NB4 (cell line): ENCODE data around the gene OR2J2.
"Not testable (repeated sequence)": the region's sequence is repeated elsewhere in the genome, so short reads cannot be mapped to it uniquely, and the experiment has no call there.

Source experiments
- DNase-seq: peaks from one replicate; pipeline ENCODE4 v3.0.0; 2010; ENCODE audit warnings: low read depth
- H3K4me3 ChIP-seq: one replicate; pipeline ENCODE4 v1.5.1; 2011; ENCODE audit warnings: mild to moderate bottlenecking, low read depth, low read length, moderate library complexity
- MYC ChIP-seq: IDR thresholded peaks from 2 replicates; pipeline ENCODE4 v1.6.1; 2011; ENCODE audit warnings: low read depth, low read length
- POLR2A ChIP-seq: IDR thresholded peaks from 2 replicates; pipeline ENCODE4 v1.6.1; 2011; ENCODE audit warnings: mild to moderate bottlenecking; ENCODE audit not compliant: insufficient read length; ENCODE audit errors: extremely low read depth
- TF ChIP-seq, protein P1 (sequence below): IDR thresholded peaks from one replicate; pipeline ENCODE4 v1.5.1; 2012; ENCODE audit warnings: low read depth, low read length
- TF ChIP-seq, protein P2 (sequence below): IDR thresholded peaks from 2 replicates; pipeline ENCODE4 v1.6.1; 2011; ENCODE audit warnings: low read depth, low read length

Gene OR2J2

DNA sequence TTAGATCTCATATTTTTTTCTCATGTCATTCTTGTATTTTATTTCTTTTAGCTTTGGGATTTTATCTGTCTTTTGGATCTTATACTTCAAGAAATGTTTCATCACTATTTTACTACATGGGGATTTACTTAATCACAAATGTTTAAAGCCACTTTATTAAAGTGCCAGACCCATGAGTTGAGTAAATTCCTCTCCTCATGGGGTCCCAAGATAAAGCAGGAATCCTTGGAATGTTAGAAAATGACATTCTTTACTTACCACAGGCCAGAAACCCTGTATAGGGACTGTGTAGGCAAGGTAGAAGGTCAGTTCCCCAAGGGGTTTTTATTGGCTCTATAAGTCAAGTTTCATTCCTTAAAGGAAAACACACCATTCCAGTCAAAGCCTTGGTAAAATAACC, 28.4 kb upstream of the OR2J2 start:
- no peak for DNase-seq
- H3K4me3 ChIP-seq, result no peak overlapping the region
- TF ChIP-seq, protein P1, sequence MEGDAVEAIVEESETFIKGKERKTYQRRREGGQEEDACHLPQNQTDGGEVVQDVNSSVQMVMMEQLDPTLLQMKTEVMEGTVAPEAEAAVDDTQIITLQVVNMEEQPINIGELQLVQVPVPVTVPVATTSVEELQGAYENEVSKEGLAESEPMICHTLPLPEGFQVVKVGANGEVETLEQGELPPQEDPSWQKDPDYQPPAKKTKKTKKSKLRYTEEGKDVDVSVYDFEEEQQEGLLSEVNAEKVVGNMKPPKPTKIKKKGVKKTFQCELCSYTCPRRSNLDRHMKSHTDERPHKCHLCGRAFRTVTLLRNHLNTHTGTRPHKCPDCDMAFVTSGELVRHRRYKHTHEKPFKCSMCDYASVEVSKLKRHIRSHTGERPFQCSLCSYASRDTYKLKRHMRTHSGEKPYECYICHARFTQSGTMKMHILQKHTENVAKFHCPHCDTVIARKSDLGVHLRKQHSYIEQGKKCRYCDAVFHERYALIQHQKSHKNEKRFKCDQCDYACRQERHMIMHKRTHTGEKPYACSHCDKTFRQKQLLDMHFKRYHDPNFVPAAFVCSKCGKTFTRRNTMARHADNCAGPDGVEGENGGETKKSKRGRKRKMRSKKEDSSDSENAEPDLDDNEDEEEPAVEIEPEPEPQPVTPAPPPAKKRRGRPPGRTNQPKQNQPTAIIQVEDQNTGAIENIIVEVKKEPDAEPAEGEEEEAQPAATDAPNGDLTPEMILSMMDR, result no peak
- TF ChIP-seq, protein P2, sequence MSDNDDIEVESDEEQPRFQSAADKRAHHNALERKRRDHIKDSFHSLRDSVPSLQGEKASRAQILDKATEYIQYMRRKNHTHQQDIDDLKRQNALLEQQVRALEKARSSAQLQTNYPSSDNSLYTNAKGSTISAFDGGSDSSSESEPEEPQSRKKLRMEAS, result no peak
- TF ChIP-seq POLR2A, result no peak
- TF ChIP-seq MYC, result no peak

DNA sequence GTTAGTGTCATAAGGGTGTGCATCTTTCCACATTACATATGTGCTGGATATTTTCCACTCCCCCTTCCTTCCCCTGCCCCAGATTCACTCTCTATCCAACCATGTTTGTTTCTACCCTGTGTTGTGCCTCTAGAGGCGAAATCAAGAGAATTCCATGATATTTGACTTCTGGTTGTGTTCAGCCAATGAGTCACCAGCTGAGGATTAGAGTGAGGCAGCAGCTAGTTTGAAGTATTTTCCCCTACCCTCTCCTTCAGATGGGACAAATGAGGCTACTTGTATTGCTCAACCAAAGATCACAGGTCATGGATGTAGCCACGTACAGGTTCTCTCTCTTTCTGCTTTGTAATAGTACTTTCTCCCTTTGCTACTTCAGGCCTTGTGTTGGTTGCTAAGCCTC, 24.5 kb upstream of the OR2J2 start:
- DNase-seq, result no peak

GRCh38 chr6:29147074-29147473, 23.6 kb upstream of the OR2J2 start:
- no peak for DNase-seq
- H3K4me3 ChIP-seq, result no peak overlapping the region
- TF ChIP-seq, protein P2, result no peak
- TF ChIP-seq, protein P1, result no peak
- TF ChIP-seq MYC (no peak), POLR2A (no peak)

More for the DNA sequence above, 24.5 kb upstream of the OR2J2 start:
- H3K4me3 ChIP-seq, result no peak overlapping the region
- TF ChIP-seq MYC, result no peak
- TF ChIP-seq, protein P1, result no peak
- TF ChIP-seq, protein P2, result no peak
- TF ChIP-seq POLR2A, result no peak

DNA sequence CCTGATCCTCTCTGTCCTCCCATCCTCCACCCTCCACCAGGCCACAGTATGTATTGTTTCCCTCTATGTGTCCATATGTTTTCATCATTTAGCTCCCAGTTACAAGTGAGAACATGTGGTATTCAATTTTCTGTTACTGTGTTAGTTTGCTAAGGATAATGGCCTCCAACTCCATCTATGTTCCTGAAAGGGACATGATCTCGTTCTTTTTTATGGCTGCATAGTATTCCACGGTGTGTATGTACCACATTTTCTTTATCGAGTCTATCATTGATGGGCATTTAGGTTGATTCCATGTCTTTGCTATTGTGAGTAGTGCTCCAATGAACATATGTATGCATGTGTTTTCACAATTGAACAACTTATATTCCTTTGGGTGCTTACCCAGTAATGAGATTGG, 21.3 kb upstream of the OR2J2 start:
- not testable (repeated sequence) for DNase-seq, H3K4me3 ChIP-seq

- no peak for TF ChIP-seq MYC
- no peak for DNase-seq
- H3K4me3 ChIP-seq, result no peak overlapping the region
These were observed 17.6 kb upstream of the OR2J2 start for GRCh38 chr6:29153083-29153482.

- DNase-seq, H3K4me3 ChIP-seq: not testable (repeated sequence)
These were observed 15.5 kb upstream of the OR2J2 start for GRCh38 chr6:29155182-29155581.

GRCh38 chr6:29159922-29160321, 10.8 kb upstream of the OR2J2 start:
- not testable (repeated sequence) for H3K4me3 ChIP-seq, DNase-seq

GRCh38 chr6:29165571-29165970, 5.1 kb upstream of the OR2J2 start:
- not testable (repeated sequence) for DNase-seq, H3K4me3 ChIP-seq

DNA sequence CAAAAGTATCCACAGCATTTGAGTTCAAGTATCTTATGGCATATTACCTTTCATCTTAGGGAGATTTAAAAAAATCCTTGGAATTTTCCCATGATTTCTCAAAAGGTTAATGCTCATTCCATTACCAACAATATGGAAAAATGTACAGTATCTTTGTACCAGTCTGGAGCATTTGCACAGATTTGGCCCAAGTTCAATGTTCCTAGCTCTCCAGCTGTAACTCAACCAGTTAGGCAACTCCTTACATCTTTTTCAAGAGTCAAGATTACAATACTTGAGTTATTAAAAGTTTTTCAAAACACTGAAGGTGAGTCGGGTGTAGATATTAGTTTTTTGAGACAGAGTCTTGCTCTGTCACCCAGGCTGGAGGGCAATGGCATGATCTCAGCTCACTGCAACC, 1.0 kb downstream of the OR2J2 start:
- no peak overlapping the region for H3K4me3 ChIP-seq
- TF ChIP-seq, protein P2, result no peak
- TF ChIP-seq, protein P1, result no peak
- TF ChIP-seq POLR2A (no peak), MYC (no peak)
- DNase-seq, result no peak
